Retinal pigment epithelial cell (primary cell): ENCODE measurements around the gene PHKB.

Experiments
- DNase-seq: peaks from one replicate; pipeline ENCODE4 v3.0.0-alpha.2; 2010; ENCODE audit warnings: low read depth
- H3K4me3 ChIP-seq: 2 replicates; pipeline ENCODE4 v1.5.1; 2011; ENCODE audit warnings: mild to moderate bottlenecking, low read length, control low read depth, moderate library complexity
- CTCF ChIP-seq: conservative IDR thresholded peaks from 2 replicates; pipeline ENCODE4 v1.5.1; 2011; ENCODE audit warnings: low read depth, low read length, control low read depth, inconsistent platforms

Gene PHKB

GRCh38 chr16:47721006-47721637 lies 260.0 kb downstream of the PHKB start:
- no peak overlapping the region for H3K4me3 ChIP-seq
- no peak for DNase-seq
- TF ChIP-seq CTCF, result no peak

DNA sequence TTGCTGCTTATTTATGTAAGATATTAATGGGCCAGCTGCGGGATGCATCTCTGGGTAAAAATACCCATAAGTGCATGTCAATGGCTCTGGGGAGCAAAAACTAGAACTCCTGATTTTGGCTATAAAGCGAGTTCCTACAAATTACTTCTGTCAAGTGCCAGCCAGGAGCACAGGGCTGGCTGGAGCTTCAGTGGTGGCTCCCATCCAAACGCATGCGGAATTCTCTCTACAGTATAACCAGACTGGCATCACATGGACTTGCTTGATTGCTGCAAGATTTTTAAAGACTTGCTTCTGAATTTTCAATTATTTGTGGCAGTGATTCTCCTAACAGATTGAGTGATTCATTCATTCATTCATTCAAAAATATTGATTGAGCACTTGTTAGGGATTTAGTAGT lies 260.9 kb downstream of the PHKB start:
- no peak overlapping the region for H3K4me3 ChIP-seq
- TF ChIP-seq CTCF, result no peak
- DNase-seq, result no peak

- no peak for DNase-seq
- H3K4me3 ChIP-seq, result no peak overlapping the region
- TF ChIP-seq CTCF, result no peak
Measured at GRCh38 chr16:47724115-47724785, 263.1 kb downstream of the PHKB start.

DNA sequence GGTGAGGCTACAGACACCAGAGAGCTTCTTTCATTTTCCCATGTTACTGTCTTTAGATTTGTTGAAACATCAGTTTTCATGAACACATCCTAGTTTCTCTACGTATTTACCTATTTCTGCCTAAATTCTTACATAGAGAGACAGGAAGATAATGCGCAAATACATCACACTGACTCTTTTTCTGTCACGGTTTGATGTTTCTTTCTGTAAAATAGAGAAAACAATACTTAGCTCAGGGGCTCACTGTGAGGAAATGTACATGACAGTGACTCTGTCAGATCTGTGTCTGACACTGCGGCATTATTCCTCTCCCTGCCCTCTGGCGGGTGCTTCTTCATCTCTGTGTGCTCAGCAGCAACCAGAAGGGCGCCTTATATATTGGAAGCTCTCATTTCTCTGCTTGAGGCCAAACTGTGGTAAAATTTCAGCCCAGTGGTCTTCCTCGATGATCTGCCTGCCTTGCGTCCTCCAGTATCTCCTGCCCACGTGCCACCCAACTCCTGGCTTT lies 264.1 kb downstream of the PHKB start:
- no peak for DNase-seq
- H3K4me3 ChIP-seq, result no peak overlapping the region
- TF ChIP-seq CTCF, result no peak

GRCh38 chr16:47726031-47726675 lies 265.0 kb downstream of the PHKB start:
- no peak for DNase-seq
- H3K4me3 ChIP-seq, result no peak overlapping the region
- TF ChIP-seq CTCF, result no peak

- TF ChIP-seq CTCF, result no peak
- no peak for DNase-seq
Measured at GRCh38 chr16:47727131-47727530, 266.0 kb downstream of the PHKB start.

More at GRCh38 chr16:47727131-47727530, 266.0 kb downstream of the PHKB start:
- H3K4me3 ChIP-seq, result no peak overlapping the region
